CD4-positive, alpha-beta T cell treated with Interleukin-17A for 4 hours (primary cell): ENCODE data around the gene KCNMB2.
"Not testable (repeated sequence)": the region's sequence is repeated elsewhere in the genome, so short reads cannot be mapped to it uniquely, and the experiment has no call there.

Experiments
- DNase-seq: peaks from one replicate; pipeline ENCODE4 v3.0.0-alpha.2; 2020; ENCODE audit warnings: mixed read lengths

KCNMB2 gene

DNA sequence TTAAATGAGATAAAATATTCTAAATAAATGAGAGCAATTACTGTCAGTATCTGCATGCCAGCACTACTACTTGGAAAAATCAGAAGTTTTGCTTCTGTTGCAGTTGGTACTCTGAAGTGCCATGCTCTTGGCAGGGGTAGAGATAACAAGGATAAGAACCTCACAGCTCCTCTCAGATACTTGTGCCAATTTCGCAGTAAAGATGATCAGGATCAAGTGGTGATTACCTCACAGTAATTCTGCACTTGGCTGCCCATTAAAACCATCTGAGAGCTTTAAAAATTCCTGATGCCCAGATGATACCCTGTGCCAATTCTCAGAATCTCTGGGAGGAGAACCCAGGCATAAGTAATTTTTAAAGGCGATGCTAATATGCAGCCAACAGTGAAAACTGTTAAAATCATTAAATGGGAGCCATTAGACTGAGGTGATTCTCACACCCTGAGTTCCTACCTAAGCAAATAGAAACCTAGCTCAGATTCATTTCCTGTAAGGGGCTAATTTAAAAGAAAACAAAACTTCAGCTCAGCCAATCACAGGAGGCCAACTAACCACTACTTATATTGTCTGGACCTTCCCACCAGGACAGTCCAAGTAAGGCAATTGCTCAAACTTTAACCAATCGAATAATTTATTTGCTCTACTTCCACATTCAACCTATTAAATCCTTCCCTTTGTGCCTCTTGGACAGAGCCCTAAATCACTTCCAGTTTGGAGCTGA is 171.2 kb downstream of the KCNMB2 start:
- DNase-seq: no peak

DNA sequence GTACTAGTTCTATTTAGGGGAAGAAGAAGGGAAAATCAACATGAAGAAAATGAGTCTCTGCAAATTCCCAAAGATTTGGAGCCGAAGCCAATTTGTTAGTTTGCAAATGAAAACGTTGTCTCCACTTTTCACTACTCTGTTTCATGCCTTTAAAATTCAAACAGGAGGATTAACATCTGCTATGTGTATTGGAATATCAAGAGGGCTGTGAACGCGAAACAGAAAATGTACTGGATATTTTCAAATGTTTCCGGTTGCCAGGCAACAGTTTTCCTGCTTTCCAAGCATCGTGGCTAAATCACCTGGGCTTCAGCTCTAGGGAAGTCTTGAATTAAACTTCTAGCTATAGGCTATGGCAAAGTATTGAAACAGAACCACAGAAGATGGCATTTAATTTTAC is 172.8 kb downstream of the KCNMB2 start:
- no peak for DNase-seq

DNA sequence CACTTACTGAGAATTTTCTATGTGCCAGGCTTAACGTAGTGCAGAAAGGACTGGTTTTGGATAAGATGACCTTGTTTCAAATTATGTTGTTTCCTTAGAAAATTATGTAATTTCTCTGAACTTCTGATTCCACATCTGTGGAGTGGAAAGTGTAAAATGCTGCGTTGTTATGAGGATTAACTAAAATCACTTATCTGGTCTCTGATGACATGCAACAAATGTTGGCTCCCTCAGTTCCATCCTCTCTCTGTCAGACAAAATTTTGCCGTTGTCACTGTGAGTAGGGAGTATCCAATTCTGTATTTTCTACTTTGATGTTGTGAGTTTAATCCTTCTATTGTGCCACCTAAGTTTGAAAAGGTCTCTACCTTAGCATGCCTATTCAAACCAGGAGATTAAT is 175.5 kb downstream of the KCNMB2 start:
- DNase-seq: no peak

DNA sequence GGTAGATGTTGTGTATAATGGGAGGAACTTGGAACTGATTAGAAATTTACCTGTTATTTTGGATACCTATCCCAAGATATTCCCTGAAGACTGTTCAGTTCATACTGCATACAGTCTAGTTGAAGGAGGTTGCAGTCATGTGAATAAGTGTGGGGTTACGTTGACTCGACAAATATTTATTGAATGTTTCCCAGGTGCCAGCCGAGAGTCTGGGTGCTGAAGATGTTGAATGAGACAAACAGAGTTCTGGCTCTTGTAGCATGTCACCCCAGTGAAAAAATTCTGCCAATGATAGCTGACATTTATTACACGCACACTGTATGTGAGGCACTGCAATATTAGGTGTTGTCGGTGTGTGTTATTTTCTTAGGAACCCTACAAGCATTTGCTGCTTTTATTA is 176.0 kb downstream of the KCNMB2 start:
- no peak for DNase-seq

DNA sequence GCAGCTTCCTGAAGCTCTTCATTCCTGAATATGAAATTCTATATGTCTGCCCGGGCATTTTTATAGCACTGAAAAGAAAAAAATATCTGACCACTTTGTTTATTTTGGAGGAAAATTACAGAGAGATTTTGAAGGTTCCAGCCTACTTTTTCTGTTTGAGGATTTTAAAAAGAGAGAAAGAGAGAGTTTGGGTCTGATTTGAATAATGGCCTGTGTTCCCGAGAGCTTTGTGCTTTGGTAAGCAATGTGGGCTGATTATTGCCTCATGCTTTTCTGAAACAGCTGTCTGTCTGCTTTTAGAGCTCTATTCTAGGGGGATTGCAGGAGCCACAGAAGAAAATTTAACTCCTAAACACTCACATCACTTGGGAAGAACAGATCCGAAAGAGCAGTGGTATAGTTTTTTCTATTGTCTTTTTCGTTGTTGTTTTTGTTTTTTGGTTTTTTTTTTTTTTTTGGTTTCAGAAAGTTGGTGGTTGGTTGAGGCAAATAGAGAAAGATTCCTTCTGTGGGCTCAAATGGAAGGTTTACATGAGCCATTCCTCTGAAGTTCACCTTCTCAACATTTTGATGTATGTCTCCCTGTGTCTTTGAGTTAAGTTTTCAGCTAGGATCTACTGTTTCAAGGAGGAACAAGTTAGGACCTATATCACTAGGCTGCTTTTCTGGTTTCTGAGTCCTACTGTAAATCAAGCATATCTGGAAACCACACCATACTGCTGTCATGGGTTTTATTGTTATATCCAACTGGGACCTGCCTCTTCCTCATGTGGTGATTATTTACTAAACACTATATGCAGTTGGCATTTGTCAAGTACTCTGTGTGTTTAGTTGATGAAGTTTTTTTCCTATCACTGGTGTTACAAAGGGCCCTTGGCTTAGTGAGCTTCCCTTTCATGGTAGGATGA is 178.9 kb downstream of the KCNMB2 start:
- DNase-seq: no peak

DNA sequence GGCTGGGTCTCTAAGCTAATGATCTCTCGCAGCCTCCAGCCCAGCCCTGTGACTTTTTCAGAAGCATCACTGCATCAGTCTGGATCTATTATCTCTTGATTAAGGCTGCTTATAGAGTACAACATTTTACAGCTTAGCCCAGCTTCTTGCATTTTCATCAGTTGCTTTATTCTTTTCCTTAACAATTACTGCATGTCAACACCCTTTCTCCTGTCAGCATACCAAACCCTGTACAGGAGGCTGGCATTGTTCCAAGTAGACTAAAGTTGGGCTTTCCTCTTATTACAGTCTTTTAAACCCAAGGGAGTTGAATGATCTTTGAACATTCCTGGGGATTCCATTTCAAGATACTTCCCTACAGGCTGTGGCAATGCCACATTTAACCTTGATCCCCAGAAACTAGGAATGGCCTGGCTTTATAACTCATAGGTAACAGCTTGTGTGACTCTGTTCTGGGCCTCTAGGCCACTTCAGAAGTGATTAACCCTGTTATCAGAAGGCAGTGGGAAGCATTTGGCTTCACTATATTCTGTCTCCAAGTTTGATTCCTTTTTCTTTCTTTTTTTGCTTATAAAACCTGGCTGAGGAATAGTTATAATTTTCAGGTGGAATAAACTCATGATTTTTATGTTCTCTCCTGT is 182.9 kb downstream of the KCNMB2 start:
- no peak for DNase-seq

DNA sequence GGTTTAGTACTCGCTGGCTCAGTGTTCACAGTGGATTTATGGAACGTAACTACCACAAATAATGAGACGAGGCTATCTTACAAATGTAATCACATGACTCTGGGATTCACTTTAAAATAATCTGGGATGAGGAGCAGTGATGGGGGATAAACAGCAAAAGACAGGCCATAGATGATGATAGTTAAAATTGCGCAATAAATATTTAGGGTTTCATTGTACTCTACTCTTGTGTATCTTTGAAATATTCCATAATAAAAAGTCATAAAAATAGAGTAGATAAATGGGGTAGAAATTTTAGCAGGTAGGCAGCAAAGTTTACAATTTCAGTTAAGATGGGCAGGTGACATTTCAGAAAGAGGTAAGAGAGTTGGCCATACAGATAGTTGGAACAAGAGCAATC is 196.6 kb downstream of the KCNMB2 start:
- DNase-seq: no peak

DNA sequence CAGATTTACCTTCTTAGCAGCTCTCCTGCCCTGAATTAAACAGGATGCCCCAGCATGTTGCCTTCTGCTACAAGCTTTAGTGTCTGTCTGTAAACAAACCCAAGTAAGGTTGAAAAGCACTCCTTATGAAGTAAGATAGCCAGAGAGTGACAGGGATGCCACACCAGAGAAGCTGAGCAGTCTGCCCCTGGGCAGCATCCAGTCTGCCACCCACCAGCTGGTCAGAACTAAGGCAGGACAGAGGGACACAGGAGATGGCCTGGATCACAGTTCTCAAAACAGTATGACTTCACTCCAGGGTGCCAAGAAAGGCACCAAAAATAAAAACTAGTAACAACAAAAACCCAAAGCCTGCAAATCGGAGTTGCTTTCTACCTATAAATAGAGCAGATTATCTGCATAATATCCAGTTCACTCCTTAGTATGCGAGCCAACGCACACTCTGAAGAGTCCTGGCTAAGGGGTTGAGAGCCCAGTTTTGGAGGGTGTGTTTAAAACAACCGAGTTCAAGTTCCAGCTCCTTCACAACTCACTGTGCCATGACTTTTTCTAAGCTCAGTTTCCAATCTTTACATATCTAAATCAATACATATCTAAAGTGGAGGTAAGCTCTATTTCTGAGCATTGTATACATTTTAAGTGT is 198.9 kb downstream of the KCNMB2 start:
- no peak for DNase-seq

DNA sequence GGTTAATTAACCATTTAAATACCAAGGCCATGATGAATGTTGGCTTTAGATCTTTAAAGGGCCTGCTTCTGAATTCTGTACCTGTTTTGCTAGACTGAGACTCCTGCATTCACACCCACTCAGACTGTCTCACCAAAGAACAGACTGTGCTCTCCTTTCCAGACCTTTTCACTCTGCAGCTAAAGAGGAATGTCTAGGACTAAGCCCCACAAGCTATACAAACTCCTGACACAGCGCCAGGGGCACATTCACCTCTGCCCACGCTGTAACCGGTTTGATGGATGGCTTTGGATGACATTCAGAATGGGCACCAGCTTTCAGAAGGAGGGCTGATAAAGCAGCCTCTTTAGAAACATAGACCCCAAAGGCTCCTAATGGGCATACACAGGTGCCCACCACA is 200.1 kb downstream of the KCNMB2 start:
- DNase-seq: no peak

DNA sequence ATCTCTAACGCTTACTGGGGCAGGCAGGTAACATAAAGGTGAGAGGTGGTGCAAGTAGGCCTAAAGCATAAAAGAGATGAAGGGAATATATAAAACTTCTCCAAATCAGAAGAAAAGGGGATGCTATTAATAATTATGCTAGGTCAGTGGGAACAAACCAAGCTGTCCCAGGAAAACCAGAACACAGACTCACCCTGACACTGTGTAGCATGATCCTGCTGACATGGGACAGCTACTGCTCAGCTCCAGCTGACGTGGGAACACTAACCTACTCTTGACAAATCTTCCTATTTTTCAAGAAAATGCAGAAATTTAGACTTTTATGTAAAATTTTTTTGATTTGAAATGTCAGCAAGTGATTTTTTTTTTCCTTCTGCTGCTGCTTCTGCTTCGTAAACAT is 203.5 kb downstream of the KCNMB2 start:
- no peak for DNase-seq

DNA sequence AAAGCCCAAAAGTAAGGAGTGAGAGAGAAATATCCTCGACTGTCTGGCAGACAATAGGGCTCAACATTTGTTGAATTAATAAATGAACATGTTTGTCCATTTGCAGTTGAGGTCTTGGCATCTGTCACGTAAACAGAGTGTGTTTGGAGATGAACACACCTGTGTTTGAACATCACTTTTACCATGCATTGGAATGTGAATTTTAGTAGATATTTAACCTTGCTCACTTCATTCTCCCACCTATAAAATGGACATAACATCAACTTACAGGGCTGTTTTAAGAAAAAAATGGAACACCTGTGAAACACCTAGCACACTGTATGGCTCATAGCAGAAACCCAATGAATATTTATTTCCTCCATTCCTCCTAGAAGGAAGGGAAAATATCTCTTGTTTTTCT is 204.8 kb downstream of the KCNMB2 start:
- DNase-seq: no peak

DNA sequence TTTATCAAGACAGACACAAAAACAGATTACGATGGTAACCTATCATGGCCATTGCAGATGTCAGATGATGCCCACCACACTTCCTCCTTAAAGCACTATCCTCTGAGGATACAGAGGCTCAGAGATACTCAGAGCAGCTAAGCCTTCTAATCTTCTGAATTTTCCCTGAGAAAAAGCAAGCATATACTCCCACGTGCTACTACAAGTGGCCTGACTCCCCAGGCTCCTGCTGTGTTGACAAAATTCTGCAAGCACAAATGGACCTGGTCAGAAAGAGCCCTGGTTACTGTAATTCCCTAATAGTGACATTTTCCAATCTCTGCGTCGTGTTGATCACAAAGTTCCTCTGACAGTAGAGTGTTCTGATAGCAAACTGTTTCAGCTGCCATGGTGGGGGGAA is 207.1 kb downstream of the KCNMB2 start:
- DNase-seq: no peak

DNA sequence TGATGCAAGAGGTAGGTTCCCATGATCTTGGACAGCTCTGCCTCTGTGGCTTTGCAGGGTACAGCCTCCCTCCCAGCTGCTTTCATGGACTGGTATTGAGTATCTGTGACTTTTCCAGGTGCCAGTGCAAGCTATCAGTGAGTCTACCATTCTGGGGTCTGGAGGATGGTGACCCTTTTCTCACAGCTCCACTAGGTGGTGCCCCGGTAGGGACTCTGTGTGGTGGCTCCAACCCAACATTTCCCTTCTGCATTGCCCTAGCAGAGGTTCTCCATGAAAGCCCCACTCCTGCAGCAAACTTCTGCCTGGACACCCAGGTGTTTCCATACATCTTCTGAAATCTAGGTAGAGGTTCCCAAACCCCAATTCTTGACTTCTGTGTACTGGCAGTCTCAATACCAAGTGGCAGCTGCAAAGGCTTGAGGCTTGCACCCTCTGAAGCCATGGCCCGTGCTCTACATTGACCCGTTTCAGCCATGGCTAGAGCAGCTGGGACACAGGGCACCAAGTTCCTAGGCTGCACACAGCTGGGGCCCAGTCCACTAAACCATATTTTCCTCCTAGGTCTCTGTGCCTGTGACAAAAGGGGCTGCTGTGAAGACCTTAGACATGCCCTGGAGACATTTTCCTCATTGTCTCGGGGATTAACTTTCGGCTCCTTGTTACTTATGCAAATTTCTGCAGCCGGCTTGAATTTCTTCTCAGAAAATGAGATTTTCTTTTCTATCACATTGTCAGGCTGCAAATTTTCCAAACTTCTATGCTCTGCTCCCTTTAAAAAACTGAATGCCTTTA is 209.8 kb downstream of the KCNMB2 start:
- DNase-seq: not testable (repeated sequence)

DNA sequence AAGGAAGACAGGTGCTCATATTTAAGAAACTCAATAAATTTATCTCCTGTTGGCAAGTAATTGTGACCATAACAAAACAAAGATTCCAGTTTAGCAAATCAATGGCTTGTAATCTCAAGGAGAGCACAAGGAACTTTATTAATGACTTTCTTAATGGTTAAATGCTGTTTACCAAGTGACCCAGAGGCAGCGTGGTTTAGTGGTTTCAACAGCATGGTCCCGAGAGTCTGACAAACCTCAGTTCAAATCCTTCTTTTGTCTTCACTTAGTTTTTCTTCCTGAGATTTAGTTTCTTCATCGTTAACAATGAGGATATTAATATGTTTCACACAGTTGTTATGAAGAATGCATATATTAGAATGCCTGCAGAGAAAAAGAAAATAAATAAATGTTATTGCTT is 212.6 kb downstream of the KCNMB2 start:
- DNase-seq: no peak

DNA sequence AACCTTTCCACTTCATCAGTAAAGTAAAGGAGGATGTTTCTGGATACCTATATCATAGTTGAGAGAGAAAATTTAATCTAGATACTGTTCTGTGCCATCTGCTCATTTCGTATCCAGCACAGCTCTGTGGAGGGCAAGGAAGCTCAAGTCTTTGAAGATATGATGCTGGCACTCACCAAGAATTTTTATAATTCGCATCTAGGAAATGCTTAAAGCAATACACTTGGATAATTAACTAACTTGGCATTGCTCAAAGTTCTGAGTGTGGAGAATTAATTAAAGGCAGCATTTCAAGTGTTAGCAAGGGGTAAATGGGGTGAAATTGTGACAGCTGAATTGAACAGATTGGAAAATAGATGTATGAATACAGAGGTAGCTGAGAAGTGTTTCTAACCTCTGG is 213.2 kb downstream of the KCNMB2 start:
- no peak for DNase-seq

DNA sequence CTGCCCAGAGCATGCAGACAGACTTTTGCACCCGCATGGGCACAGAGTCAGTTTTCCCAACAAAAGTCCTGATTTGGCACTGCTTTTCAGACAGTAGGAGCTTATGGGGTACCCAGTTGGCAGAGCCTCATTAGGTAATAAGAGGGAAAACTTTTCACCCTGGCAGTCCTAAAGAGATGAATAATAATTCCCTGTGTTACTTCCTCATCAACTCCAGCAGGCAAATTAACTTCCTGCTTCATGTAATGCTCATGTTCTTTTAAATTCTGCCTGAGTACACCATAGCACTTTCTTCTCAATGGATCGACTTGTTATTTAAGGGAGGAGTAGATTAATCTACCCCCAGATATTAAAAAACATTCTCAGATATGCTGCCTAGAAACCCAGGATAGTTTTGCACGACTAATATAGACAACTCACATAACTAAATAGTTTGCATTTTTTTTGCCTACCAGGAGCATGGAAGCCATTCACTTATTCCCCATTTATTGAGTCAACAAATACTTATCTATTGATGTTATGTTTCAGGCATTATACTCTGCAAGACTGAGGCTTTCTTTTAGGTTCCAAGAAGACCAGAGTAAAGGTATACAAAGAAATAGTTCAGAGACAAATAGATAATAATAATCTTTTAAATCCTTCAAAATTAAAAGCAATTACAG is 214.5 kb downstream of the KCNMB2 start:
- no peak for DNase-seq

DNA sequence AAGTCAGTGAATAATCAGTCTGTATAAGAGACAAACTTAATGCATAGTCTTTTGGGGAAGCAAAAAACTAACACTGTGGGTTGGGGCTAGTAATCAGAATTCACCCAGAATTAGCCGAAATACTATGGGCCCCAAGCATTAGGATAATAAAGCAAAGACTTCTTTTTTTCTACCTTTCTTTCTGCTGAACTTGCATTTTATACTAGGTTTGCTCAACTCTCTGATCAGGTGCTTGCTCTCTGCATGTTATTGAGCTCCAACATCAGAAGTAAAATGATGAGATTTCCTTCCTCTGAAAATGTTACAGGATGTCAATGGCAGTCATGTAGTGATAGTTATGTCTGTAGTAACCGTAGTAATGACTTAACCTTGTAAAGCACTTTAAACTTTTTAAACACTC is 216.6 kb downstream of the KCNMB2 start:
- DNase-seq: no peak

DNA sequence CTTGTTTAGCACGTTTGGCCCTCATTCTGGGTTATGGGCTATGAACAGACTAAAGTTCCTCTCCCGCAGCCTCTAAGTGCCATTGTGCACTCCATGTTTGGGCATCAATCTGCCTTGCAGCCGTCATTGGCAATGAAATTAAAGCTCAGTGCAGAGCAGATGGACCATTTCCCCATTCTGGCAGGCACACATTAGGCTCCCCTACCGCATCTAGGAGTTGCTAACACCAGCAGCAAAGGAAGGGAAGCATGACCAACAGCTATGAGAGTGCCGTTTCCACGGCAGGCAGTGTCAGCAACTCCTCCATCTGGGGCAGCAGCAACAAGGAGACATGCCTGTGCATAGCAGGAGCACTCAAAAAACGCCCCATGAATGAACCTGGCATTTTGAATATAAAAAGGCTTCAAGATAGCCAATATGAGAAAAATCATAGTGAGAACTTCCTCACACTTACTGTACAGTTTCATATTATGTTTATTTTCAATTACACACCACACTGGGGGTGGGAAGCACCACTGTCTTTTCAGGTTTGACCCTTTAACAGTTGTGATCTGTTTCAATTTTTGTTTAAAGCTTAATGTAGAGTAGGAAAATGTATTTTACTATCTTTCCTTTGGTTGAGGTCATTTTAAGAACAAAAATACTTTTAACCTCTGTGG is 218.7 kb downstream of the KCNMB2 start:
- DNase-seq: no peak

DNA sequence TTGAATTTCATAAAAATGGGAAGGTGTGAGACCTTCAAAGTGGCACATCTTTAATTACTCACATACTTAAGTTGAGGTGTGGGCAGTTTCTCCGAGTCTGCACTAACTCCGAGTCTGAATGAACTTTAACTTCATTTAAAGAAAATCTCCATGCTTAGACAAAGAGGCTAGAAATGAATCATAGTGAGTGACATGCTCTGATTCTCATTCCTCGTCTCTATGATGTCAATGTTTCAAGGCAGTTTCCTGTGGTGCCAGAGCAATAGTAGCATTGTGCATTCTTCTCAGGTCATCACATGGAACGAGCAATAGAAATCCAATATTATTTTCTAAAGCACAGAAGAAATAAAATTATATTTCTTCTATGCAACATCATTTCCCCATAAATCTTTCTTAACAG is 224.8 kb downstream of the KCNMB2 start:
- DNase-seq: no peak

DNA sequence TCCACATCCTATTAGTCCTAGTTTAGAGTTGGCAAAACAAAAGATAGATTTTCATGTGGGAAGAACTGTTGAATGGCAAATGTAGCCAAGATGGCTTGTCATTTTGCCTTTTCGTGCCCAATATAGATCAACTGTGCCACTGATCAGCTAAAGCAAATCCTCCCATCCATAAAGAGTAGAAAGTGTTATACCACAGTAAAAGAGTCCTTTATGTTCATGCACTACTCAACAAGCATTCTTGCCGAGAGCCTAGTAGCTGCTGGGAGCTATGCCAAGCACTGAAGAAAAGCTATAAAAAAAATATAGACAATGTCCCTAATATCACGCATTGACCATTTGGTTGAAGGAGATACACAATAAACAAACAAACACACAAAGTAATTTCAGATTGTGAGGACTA is 225.2 kb downstream of the KCNMB2 start:
- no peak for DNase-seq

DNA sequence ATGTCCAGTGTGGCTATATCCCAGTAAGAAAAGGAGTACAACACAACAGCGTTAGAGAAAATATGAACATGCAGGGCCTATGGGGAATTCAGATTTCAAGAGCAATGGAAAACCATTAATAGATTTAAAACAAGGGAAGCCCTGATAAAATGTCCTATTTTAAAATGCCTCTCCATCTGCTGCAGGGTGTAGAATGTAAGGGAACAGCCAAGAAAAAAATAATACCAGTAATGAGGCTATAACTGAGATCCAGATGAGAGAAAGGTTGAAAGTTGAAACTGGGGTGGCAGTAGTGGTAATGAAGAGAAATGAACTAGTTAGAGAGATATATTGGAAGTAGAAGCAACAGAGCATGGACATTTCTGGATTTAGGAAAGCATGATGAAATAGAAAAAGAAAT is 226.1 kb downstream of the KCNMB2 start:
- DNase-seq: no peak
